GM18951 (cell line): ENCODE results near the gene AGPAT3.

ENCODE experiments used
- POLR2A ChIP-seq: IDR thresholded peaks from 4 replicates; pipeline ENCODE4 v1.6.1; 2011; ENCODE audit warnings: mild to moderate bottlenecking; ENCODE audit not compliant: insufficient read length, insufficient read depth; ENCODE audit errors: extremely low read depth
- in situ Hi-C: fragments of 300-500 bp; cut with MboI; formaldehyde crosslinking; loops from one replicate; pipeline ENCODE4 v1.12.0; 2022; ENCODE audit warnings: low sequenced_read_pairs, mixed read lengths, inconsistent platforms; ENCODE audit not compliant: unreplicated experiment

The AGPAT3 gene

DNA sequence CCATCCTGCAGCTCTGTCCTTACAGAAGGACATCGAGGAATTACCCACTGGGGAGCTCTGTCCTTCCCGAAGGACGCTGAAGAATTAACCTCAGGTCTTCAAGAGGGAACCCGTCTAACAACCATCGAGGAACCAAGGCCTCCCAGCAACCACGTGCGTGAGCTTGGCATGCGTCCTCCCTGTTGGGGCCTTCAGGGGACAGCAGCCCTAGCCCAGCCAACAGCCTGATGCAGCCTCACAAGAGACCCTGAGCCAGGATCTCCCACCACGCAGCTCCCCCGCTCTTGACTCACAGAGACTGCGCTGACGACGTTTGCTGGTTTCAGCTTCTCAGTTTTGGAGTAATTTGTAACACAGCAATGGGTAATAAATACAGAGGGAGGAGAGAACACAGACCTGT is 19.6 kb upstream of the AGPAT3 start:
- in situ Hi-C loops, result no loop called here
- TF ChIP-seq POLR2A, result no peak

GRCh38 chr21:43846430-43846829 is 18.6 kb upstream of the AGPAT3 start:
- TF ChIP-seq POLR2A, result no peak
- in situ Hi-C loops, result no loop called here

- in situ Hi-C loops, result no loop called here
- TF ChIP-seq POLR2A, result no peak
These were observed 17.7 kb upstream of the AGPAT3 start for GRCh38 chr21:43847301-43847700.

- in situ Hi-C loops, result no loop called here
- TF ChIP-seq POLR2A, result no peak
These were observed 16.3 kb upstream of the AGPAT3 start for GRCh38 chr21:43848771-43849170.

GRCh38 chr21:43849532-43850299 is 15.3 kb upstream of the AGPAT3 start:
- in situ Hi-C loops, result no loop called here
- no peak for TF ChIP-seq POLR2A

GRCh38 chr21:43850728-43851295 is 14.2 kb upstream of the AGPAT3 start:
- in situ Hi-C loops, result no loop called here
- no peak for TF ChIP-seq POLR2A

DNA sequence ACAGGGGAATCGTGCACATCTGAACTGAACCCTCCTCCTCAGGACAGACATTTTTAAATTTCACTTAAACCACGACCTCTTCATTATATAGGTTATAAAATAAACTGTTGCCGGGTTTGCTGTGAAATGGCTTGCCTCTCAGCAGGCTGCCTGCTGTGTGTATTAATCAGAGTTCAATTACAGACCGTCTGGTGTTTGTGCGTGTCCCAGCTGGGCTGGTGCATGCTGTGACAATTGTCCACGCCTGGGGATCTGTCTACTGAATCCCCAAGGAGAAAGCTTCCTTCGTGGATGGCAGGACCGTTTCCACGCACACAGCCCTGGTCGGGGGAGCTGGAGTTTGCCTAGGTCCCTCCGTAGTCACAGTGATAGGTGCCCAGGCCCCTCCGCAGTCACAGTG is 13.4 kb upstream of the AGPAT3 start:
- in situ Hi-C loops, result no loop called here

GRCh38 chr21:43853851-43854772 is 10.9 kb upstream of the AGPAT3 start:
- in situ Hi-C loops, result no loop called here
- TF ChIP-seq POLR2A, result no peak

More for the DNA sequence above, 13.4 kb upstream of the AGPAT3 start:
- no peak for TF ChIP-seq POLR2A

DNA sequence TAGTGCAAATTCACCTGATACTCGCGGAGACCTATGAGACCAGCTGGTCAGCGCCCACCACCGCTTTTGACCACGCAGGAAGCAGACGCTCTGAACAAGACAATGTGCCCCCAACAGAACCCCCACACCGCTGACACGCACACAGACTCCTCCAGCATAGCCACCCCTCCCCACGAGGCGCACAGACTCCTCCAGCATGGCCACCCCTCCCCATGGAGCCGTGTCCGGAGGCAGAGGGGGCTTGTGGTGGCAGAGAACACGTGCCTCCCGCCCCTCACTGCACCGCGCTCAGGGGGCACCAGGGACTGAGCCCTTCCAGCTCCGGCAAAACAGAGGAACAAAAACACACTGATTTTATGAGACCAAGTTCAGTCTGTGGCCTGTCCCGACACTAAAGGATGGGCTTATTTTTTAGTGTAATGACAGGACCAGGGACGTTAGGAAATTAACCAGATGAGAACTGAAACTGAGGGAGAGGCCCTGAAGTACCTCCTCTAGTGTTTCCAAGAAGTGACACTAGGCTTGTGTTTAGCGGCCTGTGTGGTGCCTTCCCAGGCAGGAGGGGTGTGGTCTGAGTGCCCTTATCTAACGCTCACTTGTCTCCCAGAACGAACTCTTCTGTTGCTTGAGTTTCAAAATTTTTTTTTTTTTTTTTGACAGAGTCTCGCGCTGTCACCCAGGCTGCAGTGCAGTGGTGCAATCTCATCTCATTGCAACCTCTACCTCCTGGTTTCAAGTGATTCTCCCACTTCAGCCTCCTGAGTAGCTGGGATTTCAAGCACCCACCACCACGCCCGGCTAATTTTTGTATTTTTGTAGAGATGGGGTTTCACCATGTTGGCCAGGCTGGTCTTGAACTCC is 10.0 kb upstream of the AGPAT3 start:
- in situ Hi-C loops, result no loop called here
- no peak for TF ChIP-seq POLR2A

DNA sequence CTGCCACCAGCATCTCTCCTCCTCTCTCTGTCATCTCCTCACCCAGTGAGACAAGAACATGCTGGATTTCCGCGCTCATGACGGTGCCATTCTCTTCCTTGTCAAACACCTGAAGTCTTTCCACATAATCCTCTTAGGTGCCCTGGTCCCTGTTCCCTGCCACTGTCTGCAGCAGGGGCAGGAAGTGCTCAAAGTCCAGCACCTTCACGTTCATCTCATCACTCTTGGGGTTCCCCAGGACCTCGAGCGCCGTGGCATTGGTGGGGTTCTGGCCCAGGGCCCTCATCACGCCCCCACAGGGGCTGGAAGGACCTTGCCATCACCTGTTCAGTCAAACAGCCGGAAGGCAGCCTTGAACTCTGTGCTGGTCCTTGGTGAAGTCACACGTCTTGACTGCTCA is 9.1 kb upstream of the AGPAT3 start:
- in situ Hi-C loops, result no loop called here

GRCh38 chr21:43858806-43859648 is 6.0 kb upstream of the AGPAT3 start:
- in situ Hi-C loops, result no loop called here
- TF ChIP-seq POLR2A, result no peak

More for the DNA sequence above, 9.1 kb upstream of the AGPAT3 start:
- TF ChIP-seq POLR2A, result no peak

DNA sequence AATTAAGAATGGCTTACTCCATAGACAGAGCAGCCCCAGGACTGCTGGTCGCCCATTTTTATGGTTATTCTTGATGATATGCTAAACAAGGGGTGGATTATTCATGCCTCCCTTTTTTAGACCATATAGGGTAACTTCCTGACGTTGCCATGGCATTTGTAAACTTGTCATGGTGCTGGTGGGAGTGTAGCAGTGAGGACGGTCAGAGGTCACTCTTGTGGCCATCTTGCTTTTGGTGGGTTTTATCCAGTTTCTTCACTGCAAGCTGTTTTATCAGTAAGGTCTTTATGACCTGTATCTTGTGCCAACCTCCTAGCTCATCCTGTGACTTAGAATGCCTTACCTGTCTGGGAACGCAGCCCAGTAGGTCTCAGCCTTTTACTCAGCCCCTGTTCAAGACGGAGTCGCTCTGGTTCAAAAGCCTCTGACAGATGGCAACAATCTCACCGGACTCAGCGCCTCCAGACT is 5.2 kb upstream of the AGPAT3 start:
- in situ Hi-C loops, result no loop called here
- no peak for TF ChIP-seq POLR2A
